Measurements from ENCODE around the gene USO1. TPM values are rescaled to one million over a fixed set of nuclear protein-coding genes. Genes with fewer than 3 reads are reported as not detected.

Gene USO1
- 58.1 and 100 TPM in 2 replicates for total RNA-seq

GRCh38 chr4:75724066-75724866 lies at the start of gene USO1:
Gene USO1, plus strand, starts transcription at chr4:75724577. Its CDS starts 243 bp downstream, at chr4:75724820.

Other genes with a start within 250 kb of the USO1 start
- gene RCHY1, start 210.2 kb upstream of the USO1 start, total RNA-seq: 22.1 and 36.7 TPM in 2 replicates
- gene THAP6, start 210.1 kb upstream of the USO1 start, total RNA-seq: 11.2 and 11.3 TPM in 2 replicates
- not detected in 2 replicates for gene ODAPH, start 168.5 kb upstream of the USO1 start, total RNA-seq
- 1.2 and 1.3 TPM in 2 replicates for gene CDKL2, start 94.0 kb upstream of the USO1 start, total RNA-seq
- 81.5 and 122 TPM in 2 replicates for gene G3BP2, start 51.2 kb upstream of the USO1 start, total RNA-seq
- gene PPEF2, start 177.9 kb downstream of the USO1 start, total RNA-seq: not detected in 2 replicates
- 9.9 and 36.4 TPM in 2 replicates for gene NAAA, start 216.4 kb downstream of the USO1 start, total RNA-seq